GM20000 (cell line): ENCODE results near the gene RPL19.

Experiments
- DNase-seq: peaks from one replicate; pipeline ENCODE4 v3.0.0; 2012; ENCODE audit warnings: low spot score
- TF ChIP-seq, protein P1 (sequence below): IDR thresholded peaks from 2 replicates; pipeline ENCODE4 v1.5.1; 2012; ENCODE audit warnings: mild to moderate bottlenecking, control low read depth; ENCODE audit errors: extremely low read depth, missing control alignments

RPL19 gene

DNA sequence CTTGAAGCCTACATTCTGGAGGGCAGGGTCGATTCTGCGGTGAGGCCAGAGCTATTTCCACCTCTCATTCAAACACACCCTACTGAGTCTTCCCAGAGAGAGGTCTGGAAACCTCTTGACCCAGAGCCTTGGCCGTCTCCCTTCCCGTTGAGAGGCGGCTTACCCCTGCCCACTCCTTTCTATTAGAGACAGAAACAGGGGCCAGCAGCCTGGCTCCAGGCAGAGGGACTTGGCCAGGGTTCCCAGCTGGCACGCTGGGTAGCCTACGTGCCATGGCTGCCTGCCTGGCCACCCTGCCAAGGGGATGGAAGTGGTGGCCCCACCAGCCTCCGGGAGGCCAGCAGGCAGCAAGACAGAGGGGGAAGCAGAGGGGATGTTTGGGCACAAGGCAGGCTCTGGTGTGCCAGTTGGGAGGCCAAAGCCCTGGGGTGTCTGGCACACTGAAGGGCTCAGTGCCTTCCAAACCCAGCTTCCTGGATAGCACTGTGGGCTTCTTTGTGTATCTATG is 19.6 kb downstream of the RPL19 start:
- TF ChIP-seq, protein P1, sequence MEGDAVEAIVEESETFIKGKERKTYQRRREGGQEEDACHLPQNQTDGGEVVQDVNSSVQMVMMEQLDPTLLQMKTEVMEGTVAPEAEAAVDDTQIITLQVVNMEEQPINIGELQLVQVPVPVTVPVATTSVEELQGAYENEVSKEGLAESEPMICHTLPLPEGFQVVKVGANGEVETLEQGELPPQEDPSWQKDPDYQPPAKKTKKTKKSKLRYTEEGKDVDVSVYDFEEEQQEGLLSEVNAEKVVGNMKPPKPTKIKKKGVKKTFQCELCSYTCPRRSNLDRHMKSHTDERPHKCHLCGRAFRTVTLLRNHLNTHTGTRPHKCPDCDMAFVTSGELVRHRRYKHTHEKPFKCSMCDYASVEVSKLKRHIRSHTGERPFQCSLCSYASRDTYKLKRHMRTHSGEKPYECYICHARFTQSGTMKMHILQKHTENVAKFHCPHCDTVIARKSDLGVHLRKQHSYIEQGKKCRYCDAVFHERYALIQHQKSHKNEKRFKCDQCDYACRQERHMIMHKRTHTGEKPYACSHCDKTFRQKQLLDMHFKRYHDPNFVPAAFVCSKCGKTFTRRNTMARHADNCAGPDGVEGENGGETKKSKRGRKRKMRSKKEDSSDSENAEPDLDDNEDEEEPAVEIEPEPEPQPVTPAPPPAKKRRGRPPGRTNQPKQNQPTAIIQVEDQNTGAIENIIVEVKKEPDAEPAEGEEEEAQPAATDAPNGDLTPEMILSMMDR: no peak

DNA sequence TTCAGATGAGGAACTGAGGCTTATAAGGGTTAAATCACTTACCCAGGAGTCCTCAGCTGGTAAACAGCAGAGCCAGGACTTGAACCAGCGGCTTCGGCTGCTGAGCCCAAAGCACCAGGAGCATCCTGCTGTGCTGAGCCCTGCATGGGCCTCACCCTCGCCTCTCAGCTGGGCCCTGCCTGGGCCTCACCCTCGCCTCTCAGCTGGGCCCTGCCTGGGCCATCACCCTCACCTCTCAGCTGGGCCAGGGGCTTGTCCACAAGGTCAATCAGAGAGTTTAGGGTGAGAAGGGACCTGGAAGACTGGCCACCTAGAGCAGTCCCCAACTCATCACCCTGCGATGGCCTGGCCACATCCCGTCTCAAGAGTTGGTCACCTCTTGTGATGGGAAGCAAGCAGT is 21.5 kb downstream of the RPL19 start:
- TF ChIP-seq, protein P1: no peak
- DNase-seq: no peak

More for the DNA sequence above, 19.6 kb downstream of the RPL19 start:
- no peak for DNase-seq

DNA sequence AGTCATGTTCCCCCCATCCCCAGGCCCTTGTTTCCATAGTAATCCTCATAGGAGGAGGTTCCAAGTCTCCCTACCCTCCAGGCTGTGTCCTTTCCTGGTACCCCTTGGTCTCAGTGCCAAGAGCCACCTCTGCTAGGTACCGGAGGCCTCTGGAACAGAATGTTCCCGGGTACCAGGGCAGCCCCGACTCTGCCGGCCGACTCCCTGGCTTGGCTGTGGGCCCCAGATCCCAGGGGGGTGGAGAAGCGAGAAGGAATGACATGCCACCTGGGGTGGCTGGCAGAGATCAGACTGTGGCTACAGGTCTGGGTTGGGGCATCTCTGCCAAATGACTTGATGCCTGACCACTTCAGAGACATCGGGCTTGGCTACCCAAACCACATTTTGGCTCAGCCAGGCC is 22.1 kb downstream of the RPL19 start:
- TF ChIP-seq, protein P1: no peak

DNA sequence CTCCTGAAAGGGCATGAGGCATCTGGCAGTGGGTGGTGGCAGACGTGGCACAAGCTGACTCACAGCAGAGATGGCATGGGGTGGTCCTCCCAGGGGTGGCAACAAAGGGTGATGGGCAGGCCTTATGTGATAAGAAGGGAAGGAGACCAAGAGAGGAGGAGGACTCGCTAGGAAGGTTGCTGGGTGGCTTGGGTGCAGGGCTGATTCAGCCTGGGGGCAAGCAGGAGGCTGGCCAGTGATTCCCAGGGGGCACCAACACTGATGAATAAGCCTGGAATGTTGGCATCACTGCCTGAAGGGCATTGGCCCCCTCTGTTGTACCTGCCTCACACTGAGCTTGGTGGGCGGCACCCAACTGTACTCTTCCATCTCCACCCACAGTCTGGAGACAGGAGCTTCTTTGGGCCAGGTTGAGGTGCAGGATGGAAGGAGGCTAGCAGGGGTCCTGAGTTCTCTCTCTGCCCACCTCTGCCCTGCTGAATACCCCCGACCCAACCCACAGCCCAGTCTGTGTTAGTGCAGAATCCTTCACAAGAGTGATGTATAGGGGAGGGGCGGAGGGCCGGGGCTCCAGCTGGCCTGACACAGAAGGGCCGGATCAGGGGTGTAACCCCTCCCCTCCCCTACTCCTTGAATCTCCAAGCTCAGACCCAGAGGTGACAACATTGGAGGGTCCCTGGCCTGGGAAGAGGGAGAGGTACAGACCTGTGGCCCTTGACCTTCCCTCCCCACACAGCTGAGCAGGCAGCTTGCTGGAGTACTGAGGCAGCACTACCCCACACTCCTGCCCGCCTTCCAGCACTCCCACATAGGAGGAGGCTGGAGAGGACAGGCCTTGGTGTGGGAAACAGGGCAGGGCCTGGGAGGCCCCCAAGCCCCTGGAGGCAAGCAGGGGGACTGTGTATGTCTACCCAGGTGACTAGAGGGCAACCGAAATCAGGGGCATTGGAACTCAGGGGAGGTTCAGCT is 23.1 kb downstream of the RPL19 start:
- TF ChIP-seq, protein P1: no peak
- no peak for DNase-seq

More for the DNA sequence above, 22.1 kb downstream of the RPL19 start:
- DNase-seq: no peak

DNA sequence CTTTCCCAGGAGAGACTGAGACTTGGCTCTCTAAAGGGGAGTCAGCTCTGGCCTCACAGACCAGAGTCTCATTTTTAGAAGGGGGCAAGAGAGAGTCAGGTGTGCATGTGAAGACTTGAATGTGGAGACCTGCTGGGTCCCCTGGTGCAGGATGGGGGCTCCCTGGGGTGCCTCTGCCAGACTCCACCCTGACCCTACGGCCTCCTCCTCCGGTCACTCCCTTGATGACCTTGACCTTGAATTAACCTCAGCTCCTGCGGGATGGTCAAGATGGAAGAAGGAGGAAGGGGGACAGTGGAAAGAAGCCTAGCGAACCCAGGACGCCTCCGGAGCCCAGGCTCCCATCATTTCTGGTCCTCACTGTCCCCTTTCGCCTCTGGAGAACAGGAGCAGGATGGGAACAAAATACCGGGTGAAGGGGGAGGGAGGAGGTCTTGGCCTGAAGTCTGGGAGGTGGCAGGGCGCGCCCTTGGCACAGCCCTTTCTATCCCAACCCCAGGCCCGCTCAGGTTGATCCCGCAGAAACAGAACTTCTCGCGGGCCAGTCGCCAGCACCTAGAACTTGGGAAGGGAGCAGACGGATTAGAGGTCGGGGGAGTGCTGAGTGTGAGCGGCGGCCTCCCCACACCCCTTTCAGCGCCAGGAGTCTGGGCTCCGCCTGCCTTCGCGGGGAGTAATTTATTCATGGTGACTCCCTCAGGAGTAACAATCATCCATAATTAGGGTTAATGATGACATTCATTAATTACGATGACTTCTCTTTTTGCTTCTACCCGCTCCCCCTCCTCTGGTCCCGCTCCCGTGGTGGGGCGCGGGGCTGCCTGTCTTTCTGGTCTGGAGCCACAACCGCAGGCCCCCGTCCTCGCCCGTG is 24.1 kb downstream of the RPL19 start:
- no peak for DNase-seq
- TF ChIP-seq, protein P1: no peak

DNA sequence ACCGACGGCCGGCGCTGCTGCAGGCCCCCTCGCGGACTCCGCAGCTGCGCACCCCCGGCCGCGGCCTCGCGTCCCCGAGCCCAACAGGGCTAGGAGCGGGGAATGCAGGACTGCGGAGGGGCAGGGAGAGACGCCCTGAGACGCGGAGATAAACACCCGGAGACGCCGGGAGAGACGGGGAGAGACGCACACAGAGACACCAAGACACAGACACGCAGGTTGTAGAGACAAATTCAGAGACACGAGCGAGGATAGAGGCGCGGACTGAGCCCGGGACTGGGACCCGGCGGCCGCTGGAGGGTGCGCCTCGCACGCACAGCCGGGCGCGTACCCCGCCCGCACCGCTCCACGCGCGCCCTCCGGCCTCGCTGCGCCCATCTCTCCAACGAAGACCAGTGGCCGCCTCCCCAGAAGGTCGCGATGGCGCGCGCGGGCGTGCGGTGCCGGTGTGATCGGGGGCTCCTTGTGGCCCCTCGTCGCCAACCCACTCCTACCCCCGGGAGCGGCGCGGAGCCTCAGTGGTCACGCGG is 24.8 kb downstream of the RPL19 start:
- DNase-seq: no peak
- TF ChIP-seq, protein P1: no peak
